IMR-90 (cell line): ENCODE results near the gene MAN2C1.

Source experiments
- BHLHE40 ChIP-seq: fragments of 150-350 bp; IDR thresholded peaks from 2 replicates; pipeline ENCODE4 v1.6.1; 2016; ENCODE audit warnings: mild to moderate bottlenecking, low read depth, low read length
- CEBPB ChIP-seq: IDR thresholded peaks from 2 replicates; pipeline ENCODE4 v1.6.1; 2012; ENCODE audit warnings: low read depth, low read length, improper control_type of control experiment
- CHD1 ChIP-seq: IDR thresholded peaks from 2 replicates; pipeline ENCODE4 v1.6.1; 2012; ENCODE audit warnings: low read depth, low read length, improper control_type of control experiment
- CTCF ChIP-seq: conservative IDR thresholded peaks from 2 replicates; pipeline ENCODE4 v1.5.1; 2012; ENCODE audit warnings: mild to moderate bottlenecking, low read depth, low read length, improper control_type of control experiment
- MAFK ChIP-seq: IDR thresholded peaks from 2 replicates; pipeline ENCODE4 v1.6.1; 2012; ENCODE audit warnings: low read depth, low read length, improper control_type of control experiment
- MAZ ChIP-seq: IDR thresholded peaks from 2 replicates; pipeline ENCODE4 v1.6.1; 2012; ENCODE audit warnings: low read depth, mild to moderate bottlenecking, low read length, improper control_type of control experiment, moderate library complexity, borderline replicate concordance
- POLR2A ChIP-seq: IDR thresholded peaks from 2 replicates; pipeline ENCODE4 v1.6.1; 2012; ENCODE audit warnings: mild to moderate bottlenecking, low read depth, low read length
- RAD21 ChIP-seq: IDR thresholded peaks from 2 replicates; pipeline ENCODE4 v1.6.1; 2012; ENCODE audit warnings: low read length, improper control_type of control experiment
- RCOR1 ChIP-seq: IDR thresholded peaks from 2 replicates; pipeline ENCODE4 v1.6.1; 2012; ENCODE audit warnings: mild to moderate bottlenecking, low read length, improper control_type of control experiment; ENCODE audit not compliant: insufficient replicate concordance
- RFX5 ChIP-seq: IDR thresholded peaks from 2 replicates; pipeline ENCODE4 v1.8.0; 2012; ENCODE audit warnings: low read depth, mild to moderate bottlenecking, low read length, moderate library complexity
- SMC3 ChIP-seq: fragments of 150-350 bp; IDR thresholded peaks from 2 replicates; pipeline ENCODE4 v1.6.1; 2016; ENCODE audit warnings: low read depth, mild to moderate bottlenecking, antibody characterized with exemption, low read length, moderate library complexity
- TF ChIP-seq, protein P1 (sequence below): fragments of 150-350 bp; IDR thresholded peaks from 2 replicates; pipeline ENCODE4 v1.6.1; 2016; ENCODE audit warnings: low read depth, mild to moderate bottlenecking, low read length, moderate library complexity, borderline replicate concordance
- TF ChIP-seq, protein P2 (sequence below): fragments of 150-350 bp; IDR thresholded peaks from 2 replicates; pipeline ENCODE4 v1.6.1; 2017; ENCODE audit warnings: mild to moderate bottlenecking, antibody characterized with exemption, low read length, low read depth

- no peak for TF ChIP-seq CTCF
- TF ChIP-seq RFX5, result no peak
- no peak for TF ChIP-seq CHD1
- no peak for TF ChIP-seq RAD21
- no peak for TF ChIP-seq SMC3
- no peak for TF ChIP-seq BHLHE40
- TF ChIP-seq POLR2A, result no peak
- TF ChIP-seq MAZ, result no peak
- no peak for TF ChIP-seq CEBPB
- TF ChIP-seq, protein P1, sequence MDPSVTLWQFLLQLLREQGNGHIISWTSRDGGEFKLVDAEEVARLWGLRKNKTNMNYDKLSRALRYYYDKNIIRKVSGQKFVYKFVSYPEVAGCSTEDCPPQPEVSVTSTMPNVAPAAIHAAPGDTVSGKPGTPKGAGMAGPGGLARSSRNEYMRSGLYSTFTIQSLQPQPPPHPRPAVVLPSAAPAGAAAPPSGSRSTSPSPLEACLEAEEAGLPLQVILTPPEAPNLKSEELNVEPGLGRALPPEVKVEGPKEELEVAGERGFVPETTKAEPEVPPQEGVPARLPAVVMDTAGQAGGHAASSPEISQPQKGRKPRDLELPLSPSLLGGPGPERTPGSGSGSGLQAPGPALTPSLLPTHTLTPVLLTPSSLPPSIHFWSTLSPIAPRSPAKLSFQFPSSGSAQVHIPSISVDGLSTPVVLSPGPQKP, result no peak
- TF ChIP-seq MAFK, result no peak
- TF ChIP-seq, protein P2, sequence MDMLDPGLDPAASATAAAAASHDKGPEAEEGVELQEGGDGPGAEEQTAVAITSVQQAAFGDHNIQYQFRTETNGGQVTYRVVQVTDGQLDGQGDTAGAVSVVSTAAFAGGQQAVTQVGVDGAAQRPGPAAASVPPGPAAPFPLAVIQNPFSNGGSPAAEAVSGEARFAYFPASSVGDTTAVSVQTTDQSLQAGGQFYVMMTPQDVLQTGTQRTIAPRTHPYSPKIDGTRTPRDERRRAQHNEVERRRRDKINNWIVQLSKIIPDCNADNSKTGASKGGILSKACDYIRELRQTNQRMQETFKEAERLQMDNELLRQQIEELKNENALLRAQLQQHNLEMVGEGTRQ, result no peak
- TF ChIP-seq RCOR1, result no peak
Measured at GRCh38 chr15:75327005-75327404, 41.4 kb downstream of the MAN2C1 start.
